ENCODE results near the gene FIGN. TPM values are rescaled to one million over a fixed set of nuclear protein-coding genes. Genes with fewer than 3 reads are reported as not detected.

Gene FIGN
- polyA plus RNA-seq, 1 donor: 2.0 TPM

GRCh38 chr2:163564236-163564635 is 171.6 kb downstream of the FIGN start:
- no peak for DNase-seq (ENCODE audit: low read depth)

GRCh38 chr2:163563336-163563735 is 172.5 kb downstream of the FIGN start:
- no peak for DNase-seq (ENCODE audit: low read depth)

- DNase-seq (ENCODE audit: low read depth): no peak
Observed at GRCh38 chr2:163558251-163559021, 177.4 kb downstream of the FIGN start.

- no peak for DNase-seq (ENCODE audit: low read depth)
Observed at GRCh38 chr2:163556511-163556910, 179.3 kb downstream of the FIGN start.

- DNase-seq (ENCODE audit: low read depth): no peak
Observed at GRCh38 chr2:163554864-163555263, 180.9 kb downstream of the FIGN start.

- DNase-seq (ENCODE audit: low read depth): peak; percentile 45
Observed at GRCh38 chr2:163553601-163554000, 182.2 kb downstream of the FIGN start.

- DNase-seq (ENCODE audit: low read depth): no peak
Observed at GRCh38 chr2:163552758-163553157, 183.1 kb downstream of the FIGN start.

GRCh38 chr2:163551616-163552373 is 184.0 kb downstream of the FIGN start:
- DNase-seq (ENCODE audit: low read depth): no peak

- no peak for DNase-seq (ENCODE audit: low read depth)
Observed at GRCh38 chr2:163548970-163549369, 186.8 kb downstream of the FIGN start.
